Measurements from ENCODE around the gene CCDC59.

GRCh38 chr12:82407481-82407880 is 49.3 kb upstream of the CCDC59 start:
- TF ChIP-seq POLR2A (IDR thresholded peaks at IDR 0.05) (no peak), EP300 (IDR thresholded peaks at IDR 0.05) (no peak)
- TF ChIP-seq, protein P1, sequence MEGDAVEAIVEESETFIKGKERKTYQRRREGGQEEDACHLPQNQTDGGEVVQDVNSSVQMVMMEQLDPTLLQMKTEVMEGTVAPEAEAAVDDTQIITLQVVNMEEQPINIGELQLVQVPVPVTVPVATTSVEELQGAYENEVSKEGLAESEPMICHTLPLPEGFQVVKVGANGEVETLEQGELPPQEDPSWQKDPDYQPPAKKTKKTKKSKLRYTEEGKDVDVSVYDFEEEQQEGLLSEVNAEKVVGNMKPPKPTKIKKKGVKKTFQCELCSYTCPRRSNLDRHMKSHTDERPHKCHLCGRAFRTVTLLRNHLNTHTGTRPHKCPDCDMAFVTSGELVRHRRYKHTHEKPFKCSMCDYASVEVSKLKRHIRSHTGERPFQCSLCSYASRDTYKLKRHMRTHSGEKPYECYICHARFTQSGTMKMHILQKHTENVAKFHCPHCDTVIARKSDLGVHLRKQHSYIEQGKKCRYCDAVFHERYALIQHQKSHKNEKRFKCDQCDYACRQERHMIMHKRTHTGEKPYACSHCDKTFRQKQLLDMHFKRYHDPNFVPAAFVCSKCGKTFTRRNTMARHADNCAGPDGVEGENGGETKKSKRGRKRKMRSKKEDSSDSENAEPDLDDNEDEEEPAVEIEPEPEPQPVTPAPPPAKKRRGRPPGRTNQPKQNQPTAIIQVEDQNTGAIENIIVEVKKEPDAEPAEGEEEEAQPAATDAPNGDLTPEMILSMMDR (IDR thresholded peaks at IDR 0.05): no peak
